IMR-90 (cell line): Measurements from ENCODE around the gene PDZRN3. TPM values are rescaled to one million over a fixed set of nuclear protein-coding genes. Genes with fewer than 3 reads are reported as not detected.

Experiments used
- ATAC-seq: fragments of 200-7000 bp; cut with Tn5 transposase; 2 replicates; pipeline ENCODE4 v1.9.1; 2020; ENCODE audit warnings: low read depth, mild to moderate bottlenecking, moderate library complexity
- BruUV-seq: library from RNA; stranded (reverse); fragments of 400-500 nt; replicated peaks from 2 replicates; lab custom pipeline; 2021; lab: Mats Ljungman, UMichigan
- CTCF ChIA-PET: fragments of 300-600 bp; formaldehyde crosslinking; extraction: SDS; loops from one replicate; lab custom pipeline; 2021; ENCODE audit warnings: antibody characterized with exemption; lab: Yijun Ruan, JAX
- POLR2A ChIA-PET: fragments of 300-600 bp; sonication (Branson Sonifier 250); formaldehyde crosslinking; loops from one replicate; lab custom pipeline; 2022; ENCODE audit warnings: antibody characterized with exemption; ENCODE audit not compliant: unreplicated experiment; lab: Charles Lee
- DNase-seq: peaks from one replicate; pipeline ENCODE4 v3.0.0; 2013
- H2AFZ ChIP-seq: replicated peaks from 2 replicates; pipeline ENCODE3; 2013; ENCODE audit warnings: low read length, mild to moderate bottlenecking; ENCODE audit not compliant: poor library complexity
- H2AK5ac ChIP-seq: 2 replicates; pipeline ENCODE4 v1.6.1; 2013; ENCODE audit warnings: low read depth, low read length, inconsistent platforms
- H2AK9ac ChIP-seq: replicated peaks from 2 replicates; pipeline ENCODE3; 2013; ENCODE audit warnings: mild to moderate bottlenecking, low read depth, low read length, moderate library complexity; ENCODE audit not compliant: poor library complexity
- H2BK120ac ChIP-seq: 2 replicates; pipeline ENCODE4 v1.6.1; 2013; ENCODE audit warnings: low read depth, low read length, inconsistent platforms
- H2BK15ac ChIP-seq: 3 replicates; pipeline ENCODE4 v1.6.1; 2013; ENCODE audit warnings: low read depth, low read length, inconsistent platforms
- H2BK20ac ChIP-seq: 2 replicates; pipeline ENCODE4 v1.6.1; 2013; ENCODE audit warnings: low read depth, mild to moderate bottlenecking, inconsistent platforms, low read length, moderate library complexity
- H2BK5ac ChIP-seq: 2 replicates; pipeline ENCODE4 v1.6.1; 2013; ENCODE audit warnings: mild to moderate bottlenecking, low read depth, low read length, inconsistent platforms; ENCODE audit not compliant: poor library complexity, severe bottlenecking
- H3K14ac ChIP-seq: replicated peaks from 2 replicates; pipeline ENCODE4 v1.6.1; 2013; ENCODE audit warnings: low read depth, low read length, inconsistent platforms
- H3K18ac ChIP-seq: 2 replicates; pipeline ENCODE4 v1.6.1; 2013; ENCODE audit warnings: low read depth, low read length, control low read depth
- H3K23ac ChIP-seq: 2 replicates; pipeline ENCODE4 v1.6.1; 2013; ENCODE audit warnings: low read depth, low read length, inconsistent platforms
- H3K27ac ChIP-seq: 2 replicates; pipeline ENCODE4 v1.5.1; 2013; ENCODE audit warnings: mild to moderate bottlenecking, control low read depth, low read length; ENCODE audit not compliant: insufficient read depth
- H3K27me3 ChIP-seq: 2 replicates; pipeline ENCODE4 v1.6.1; 2013; ENCODE audit warnings: low read length; ENCODE audit not compliant: control insufficient read depth, insufficient read depth
- H3K36me3 ChIP-seq: 2 replicates; pipeline ENCODE4 v1.6.1; 2013; ENCODE audit warnings: low read length, mixed read lengths; ENCODE audit not compliant: control insufficient read depth, insufficient read depth
- H3K4ac ChIP-seq: 2 replicates; pipeline ENCODE4 v1.6.1; 2013; ENCODE audit warnings: low read depth, low read length, inconsistent platforms
- H3K4me1 ChIP-seq: 2 replicates; pipeline ENCODE4 v1.6.1; 2013; ENCODE audit warnings: low read length, mixed read lengths; ENCODE audit not compliant: control insufficient read depth, insufficient read depth
- H3K4me2 ChIP-seq: 2 replicates; pipeline ENCODE4 v1.6.1; 2013; ENCODE audit warnings: low read depth, mild to moderate bottlenecking, control low read depth, low read length, moderate library complexity
- H3K4me3 ChIP-seq: 2 replicates; pipeline ENCODE4 v1.5.1; 2013; ENCODE audit warnings: low read depth, mild to moderate bottlenecking, control low read depth, low read length, moderate library complexity; ENCODE audit not compliant: insufficient read depth
- H3K56ac ChIP-seq: 2 replicates; pipeline ENCODE4 v1.6.1; 2013; ENCODE audit warnings: low read length, inconsistent platforms; ENCODE audit not compliant: insufficient read depth; ENCODE audit errors: extremely low read depth
- H3K79me1 ChIP-seq, 2 experiments: 2 replicates each; pipeline ENCODE4 v1.6.1; 2013; ENCODE audit warnings: low read length in 2 of 2, inconsistent platforms in 1 of 2, low read depth in 1 of 2
- H3K9ac ChIP-seq: 2 replicates; pipeline ENCODE4 v1.6.1; 2013; ENCODE audit warnings: low read depth, low read length, control low read depth
- H3K9me1 ChIP-seq: 2 replicates; pipeline ENCODE4 v1.6.1; 2013; ENCODE audit warnings: low read length, inconsistent platforms; ENCODE audit not compliant: insufficient read depth
- H3K9me3 ChIP-seq: 2 replicates; pipeline ENCODE4 v1.6.1; 2013; ENCODE audit warnings: low read length; ENCODE audit not compliant: control insufficient read depth, insufficient read depth
- H4K20me1 ChIP-seq: 2 replicates; pipeline ENCODE4 v1.6.1; 2013; ENCODE audit warnings: low read length, inconsistent platforms; ENCODE audit not compliant: insufficient read depth
- H4K5ac ChIP-seq: 2 replicates; pipeline ENCODE4 v1.6.1; 2013; ENCODE audit warnings: mild to moderate bottlenecking, low read depth, low read length, control low read depth
- H4K8ac ChIP-seq, 2 experiments: 2 replicates each; pipeline ENCODE4 v1.6.1; 2013; ENCODE audit warnings: low read depth in 2 of 2, low read length in 2 of 2, control low read depth in 1 of 2, inconsistent platforms in 1 of 2
- H4K91ac ChIP-seq: 2 replicates; pipeline ENCODE4 v1.6.1; 2013; ENCODE audit warnings: low read depth, low read length, inconsistent platforms; ENCODE audit not compliant: insufficient read depth
- BHLHE40 ChIP-seq: fragments of 150-350 bp; IDR thresholded peaks from 2 replicates; pipeline ENCODE4 v1.6.1; 2016; ENCODE audit warnings: mild to moderate bottlenecking, low read depth, low read length
- CHD1 ChIP-seq: IDR thresholded peaks from 2 replicates; pipeline ENCODE4 v1.6.1; 2012; ENCODE audit warnings: low read depth, low read length, improper control_type of control experiment
- FOS ChIP-seq: fragments of 150-350 bp; IDR thresholded peaks from 2 replicates; pipeline ENCODE4 v1.6.1; 2016; ENCODE audit warnings: low read depth, low read length
- MAFK ChIP-seq: IDR thresholded peaks from 2 replicates; pipeline ENCODE4 v1.6.1; 2012; ENCODE audit warnings: low read depth, low read length, improper control_type of control experiment
- MAZ ChIP-seq: IDR thresholded peaks from 2 replicates; pipeline ENCODE4 v1.6.1; 2012; ENCODE audit warnings: low read depth, mild to moderate bottlenecking, low read length, improper control_type of control experiment, moderate library complexity, borderline replicate concordance
- MXI1 ChIP-seq: IDR thresholded peaks from 2 replicates; pipeline ENCODE4 v1.6.1; 2012; ENCODE audit warnings: low read depth, mild to moderate bottlenecking, low read length, moderate library complexity, borderline replicate concordance
- NFE2L2 ChIP-seq: fragments of 150-350 bp; IDR thresholded peaks from 2 replicates; pipeline ENCODE4 v1.6.1; 2016; ENCODE audit warnings: low read depth, mild to moderate bottlenecking, low read length
- POLR2A ChIP-seq: IDR thresholded peaks from 2 replicates; pipeline ENCODE4 v1.6.1; 2012; ENCODE audit warnings: mild to moderate bottlenecking, low read depth, low read length
- RAD21 ChIP-seq: IDR thresholded peaks from 2 replicates; pipeline ENCODE4 v1.6.1; 2012; ENCODE audit warnings: low read length, improper control_type of control experiment
- RCOR1 ChIP-seq: IDR thresholded peaks from 2 replicates; pipeline ENCODE4 v1.6.1; 2012; ENCODE audit warnings: mild to moderate bottlenecking, low read length, improper control_type of control experiment; ENCODE audit not compliant: insufficient replicate concordance
- SMC3 ChIP-seq: fragments of 150-350 bp; IDR thresholded peaks from 2 replicates; pipeline ENCODE4 v1.6.1; 2016; ENCODE audit warnings: low read depth, mild to moderate bottlenecking, antibody characterized with exemption, low read length, moderate library complexity
- WGBS, 2 experiments: methylation state at CpG; one replicate each; pipeline versions ENCODE4 v1.1.5 to v1.1.7; 2013; ENCODE audit warnings: missing lambda C conversion rate in 2 of 2; ENCODE audit not compliant: insufficient read length in 1 of 2; ENCODE audit errors: extremely low coverage in 2 of 2; 5-methylcytosine and 5-hydroxymethylcytosine counted together
- dilution Hi-C: fragments of 300-500 bp; cut with HindIII; formaldehyde crosslinking; loops from one replicate; pipeline ENCODE4 v1.14.3; 2018; ENCODE audit warnings: low sequenced_read_pairs; ENCODE audit not compliant: unreplicated experiment
- in situ Hi-C: fragments of 300-500 bp; cut with MboI; formaldehyde crosslinking; loops from 3 replicates; pipeline ENCODE4 v1.14.3; 2019; ENCODE audit warnings: low sequenced_read_pairs, inconsistent platforms, mixed read lengths
- intact Hi-C: fragments of 100-400 bp; cut with micrococcal nuclease; formaldehyde crosslinking; loops from 2 replicates; pipeline ENCODE4 v1.10.0; 2022
- polyA plus RNA-seq, 3 experiments: library from polyadenylated mRNA; depleted of rRNA; stranded (reverse); fragments of >200 nt; gene quantifications; 2 replicates each; pipeline ENCODE4 v1.2.3, GENCODE V29; 2012; ENCODE audit warnings: low replicate concordance in 1 of 3
- total RNA-seq: library from RNA; depleted of rRNA; stranded (reverse); fragments of >200 nt; gene quantifications from 2 replicates; pipeline ENCODE4 v1.2.3, GENCODE V29; 2012
- TF ChIP-seq, protein P1 (sequence below): conservative IDR thresholded peaks from 2 replicates; pipeline ENCODE4 v1.5.1; 2012; ENCODE audit warnings: mild to moderate bottlenecking, low read depth, low read length, improper control_type of control experiment
- TF ChIP-seq, protein P2 (sequence below): fragments of 150-350 bp; IDR thresholded peaks from 2 replicates; pipeline ENCODE4 v1.6.1; 2016; ENCODE audit warnings: low read depth, mild to moderate bottlenecking, low read length, moderate library complexity, borderline replicate concordance

The PDZRN3 gene
- total and polyA plus RNA-seq, 2 of the 4 experiments (the other 2 are of a cell fraction), result 9.4 to 17.0 TPM

DNA sequence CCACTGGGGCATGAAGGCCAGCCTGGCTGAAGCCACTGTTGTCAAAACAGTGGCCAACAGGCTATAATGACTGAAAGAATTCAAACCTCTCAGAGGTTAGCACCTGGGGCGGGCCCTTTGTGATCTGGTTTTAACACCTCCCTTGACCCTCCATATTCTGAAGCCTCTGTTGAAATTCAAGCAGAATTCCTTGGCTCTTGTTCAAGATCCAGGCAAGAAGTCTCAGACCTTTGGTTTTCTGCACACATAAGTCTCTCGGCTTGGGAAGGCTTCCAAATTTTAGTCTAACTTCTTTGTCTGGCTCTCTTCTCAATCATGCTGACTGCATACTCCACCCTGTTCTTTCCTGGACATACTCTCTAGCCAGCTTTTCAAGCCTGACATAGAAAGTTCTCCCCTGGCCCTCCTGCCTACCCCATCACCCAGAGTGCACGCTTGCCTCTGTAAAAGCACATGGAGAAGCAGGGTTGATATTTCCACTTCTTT lies 144.5 kb downstream of the PDZRN3 start:
- no peak overlapping the region for H3K56ac ChIP-seq
- no peak overlapping the region for H3K27ac ChIP-seq
- H2AK5ac ChIP-seq, result no peak overlapping the region
- H3K18ac ChIP-seq, result no peak overlapping the region
- no peaks in the 10 kb centered on the region; the same call in 1 of the 2 replicates for H3K4me1 ChIP-seq
- H3K14ac ChIP-seq, result no peak overlapping the region
- TF ChIP-seq, protein P1, sequence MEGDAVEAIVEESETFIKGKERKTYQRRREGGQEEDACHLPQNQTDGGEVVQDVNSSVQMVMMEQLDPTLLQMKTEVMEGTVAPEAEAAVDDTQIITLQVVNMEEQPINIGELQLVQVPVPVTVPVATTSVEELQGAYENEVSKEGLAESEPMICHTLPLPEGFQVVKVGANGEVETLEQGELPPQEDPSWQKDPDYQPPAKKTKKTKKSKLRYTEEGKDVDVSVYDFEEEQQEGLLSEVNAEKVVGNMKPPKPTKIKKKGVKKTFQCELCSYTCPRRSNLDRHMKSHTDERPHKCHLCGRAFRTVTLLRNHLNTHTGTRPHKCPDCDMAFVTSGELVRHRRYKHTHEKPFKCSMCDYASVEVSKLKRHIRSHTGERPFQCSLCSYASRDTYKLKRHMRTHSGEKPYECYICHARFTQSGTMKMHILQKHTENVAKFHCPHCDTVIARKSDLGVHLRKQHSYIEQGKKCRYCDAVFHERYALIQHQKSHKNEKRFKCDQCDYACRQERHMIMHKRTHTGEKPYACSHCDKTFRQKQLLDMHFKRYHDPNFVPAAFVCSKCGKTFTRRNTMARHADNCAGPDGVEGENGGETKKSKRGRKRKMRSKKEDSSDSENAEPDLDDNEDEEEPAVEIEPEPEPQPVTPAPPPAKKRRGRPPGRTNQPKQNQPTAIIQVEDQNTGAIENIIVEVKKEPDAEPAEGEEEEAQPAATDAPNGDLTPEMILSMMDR, result no peak
- TF ChIP-seq MAZ (no peak), MAFK (no peak), BHLHE40 (no peak), FOS (no peak), POLR2A (no peak), CHD1 (no peak), NFE2L2 (no peak), SMC3 (no peak), RAD21 (no peak), MXI1 (no peak), RCOR1 (no peak)
- TF ChIP-seq, protein P2, sequence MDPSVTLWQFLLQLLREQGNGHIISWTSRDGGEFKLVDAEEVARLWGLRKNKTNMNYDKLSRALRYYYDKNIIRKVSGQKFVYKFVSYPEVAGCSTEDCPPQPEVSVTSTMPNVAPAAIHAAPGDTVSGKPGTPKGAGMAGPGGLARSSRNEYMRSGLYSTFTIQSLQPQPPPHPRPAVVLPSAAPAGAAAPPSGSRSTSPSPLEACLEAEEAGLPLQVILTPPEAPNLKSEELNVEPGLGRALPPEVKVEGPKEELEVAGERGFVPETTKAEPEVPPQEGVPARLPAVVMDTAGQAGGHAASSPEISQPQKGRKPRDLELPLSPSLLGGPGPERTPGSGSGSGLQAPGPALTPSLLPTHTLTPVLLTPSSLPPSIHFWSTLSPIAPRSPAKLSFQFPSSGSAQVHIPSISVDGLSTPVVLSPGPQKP, result no peak
- BruUV-seq, result no TSS peak
- 70% methylated on average over 2 of the region's 3 CpGs; no CpG with 5 or more reads in 1 of the 2 experiments for WGBS, 2 experiments
- H3K79me1 ChIP-seq, result peaks cover 0 to 7% of the 10 kb centered on the region in 2 experiments; a peak in 2 of 4 replicates
- CTCF ChIA-PET, result no interaction called here
- H4K91ac ChIP-seq, result no peak overlapping the region
- no peak overlapping the region for H2BK15ac ChIP-seq
- H3K9me1 ChIP-seq, result no peaks in the 10 kb centered on the region
- H2BK120ac ChIP-seq, result no peak overlapping the region
- dilution Hi-C loops, result no loop called here
- no peak overlapping the region for H3K4me3 ChIP-seq
- H2BK5ac ChIP-seq, result no peak overlapping the region
- no peak overlapping the region for H3K9ac ChIP-seq
- no peak overlapping the region for H3K4me2 ChIP-seq
- H3K4ac ChIP-seq, result no peak overlapping the region
- no peaks in the 10 kb centered on the region for H3K9me3 ChIP-seq
- no peak overlapping the region for H2AK9ac ChIP-seq
- in situ Hi-C loops, result no loop called here
- no peak overlapping the region for H4K8ac ChIP-seq
- intact Hi-C loops, result no loop called here
- H3K36me3 ChIP-seq, result no peaks in the 10 kb centered on the region
- H2BK20ac ChIP-seq, result no peak overlapping the region
- no peaks in the 10 kb centered on the region for H3K27me3 ChIP-seq
- no peak for DNase-seq
- no peak overlapping the region for H2AFZ ChIP-seq
- peaks cover 4% of the 10 kb centered on the region; the same call in 1 of the 2 replicates for H4K20me1 ChIP-seq
- H4K5ac ChIP-seq, result no peak overlapping the region
- POLR2A ChIA-PET, result no interaction called here
- no peak overlapping the region for H3K23ac ChIP-seq
- ATAC-seq, result no peak; the same call in 1 of the 2 replicates
